ENCODE results near the gene ALDH1A1.

Gene ALDH1A1

GRCh38 chr9:72913382-72914009 lies 39.4 kb downstream of the ALDH1A1 start:
- DNase-seq, result no peak

- DNase-seq, result no peak
Observed at GRCh38 chr9:72912476-72913381, 40.1 kb downstream of the ALDH1A1 start.

GRCh38 chr9:72911816-72912215 lies 41.0 kb downstream of the ALDH1A1 start:
- DNase-seq, result no peak

DNA sequence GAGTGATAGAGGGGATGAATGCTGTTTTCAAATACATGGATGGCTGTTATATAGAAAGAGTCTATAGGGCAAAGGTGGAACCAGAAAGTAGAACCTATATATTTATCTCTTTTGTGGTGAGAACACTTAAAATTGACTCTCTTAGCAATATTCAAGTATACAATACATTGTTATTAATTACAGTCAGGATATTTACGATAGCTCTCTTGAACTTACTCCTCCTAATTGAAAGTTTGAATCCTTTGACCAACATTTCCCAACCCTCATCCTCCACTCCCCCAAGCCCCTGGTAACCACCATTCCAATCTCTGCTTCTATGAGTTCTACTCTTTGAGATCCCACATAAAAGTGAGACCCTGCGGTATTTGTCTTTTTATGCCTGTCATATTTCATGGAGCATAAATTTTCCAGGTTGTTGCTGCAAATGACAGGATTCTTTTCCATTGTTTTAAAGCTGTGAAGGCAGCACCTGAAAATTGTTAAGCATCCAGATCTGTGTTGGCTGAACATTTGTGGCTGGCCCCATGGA lies 41.5 kb downstream of the ALDH1A1 start:
- DNase-seq, result no peak

DNA sequence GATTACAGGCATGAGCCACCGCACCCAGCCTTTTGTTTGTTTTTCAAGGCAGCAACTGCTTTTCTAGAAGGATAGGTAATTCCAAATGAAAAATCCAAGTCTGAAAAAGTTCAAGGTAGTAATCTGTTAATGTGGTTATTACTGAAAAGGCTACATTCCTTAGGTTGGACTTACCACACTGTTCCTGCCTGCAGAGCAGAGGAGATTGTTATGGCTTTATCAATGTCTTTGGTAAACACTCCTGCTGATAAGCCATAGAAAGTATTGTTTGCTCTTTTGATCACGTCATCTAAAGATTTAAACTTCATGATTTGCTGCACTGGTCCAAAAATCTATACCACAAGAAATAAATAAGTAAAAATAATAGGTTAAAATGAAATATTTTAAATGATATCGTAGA lies 43.4 kb downstream of the ALDH1A1 start:
- no peak for DNase-seq

GRCh38 chr9:72907421-72907820 lies 45.4 kb downstream of the ALDH1A1 start:
- no peak for DNase-seq

GRCh38 chr9:72906810-72907209 lies 46.0 kb downstream of the ALDH1A1 start:
- no peak for DNase-seq

GRCh38 chr9:72905514-72906480 lies 47.1 kb downstream of the ALDH1A1 start:
- no peak for DNase-seq

- no peak for DNase-seq
Observed at GRCh38 chr9:72904267-72905093, 48.4 kb downstream of the ALDH1A1 start.

DNA sequence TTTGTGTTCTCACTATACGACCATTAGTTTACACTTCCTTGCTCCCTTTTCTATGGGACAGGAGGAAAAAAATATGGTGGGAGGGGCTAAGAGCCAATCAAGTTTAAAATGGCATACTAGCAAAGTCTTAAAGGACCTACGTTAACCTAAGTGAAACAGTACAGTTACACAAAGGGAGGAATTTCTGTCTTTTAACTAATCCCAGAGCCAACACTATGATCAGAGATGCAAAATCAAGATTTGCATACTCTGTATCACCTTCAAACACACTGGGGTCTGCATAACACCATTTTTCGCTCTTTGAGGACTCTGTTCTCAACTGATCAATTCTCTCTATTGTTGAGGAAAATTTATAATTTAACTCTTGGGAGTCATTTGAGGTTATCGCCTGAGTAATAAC lies 49.8 kb downstream of the ALDH1A1 start:
- no peak for DNase-seq

GRCh38 chr9:72902268-72902667 lies 50.6 kb downstream of the ALDH1A1 start:
- DNase-seq, result no peak

DNA sequence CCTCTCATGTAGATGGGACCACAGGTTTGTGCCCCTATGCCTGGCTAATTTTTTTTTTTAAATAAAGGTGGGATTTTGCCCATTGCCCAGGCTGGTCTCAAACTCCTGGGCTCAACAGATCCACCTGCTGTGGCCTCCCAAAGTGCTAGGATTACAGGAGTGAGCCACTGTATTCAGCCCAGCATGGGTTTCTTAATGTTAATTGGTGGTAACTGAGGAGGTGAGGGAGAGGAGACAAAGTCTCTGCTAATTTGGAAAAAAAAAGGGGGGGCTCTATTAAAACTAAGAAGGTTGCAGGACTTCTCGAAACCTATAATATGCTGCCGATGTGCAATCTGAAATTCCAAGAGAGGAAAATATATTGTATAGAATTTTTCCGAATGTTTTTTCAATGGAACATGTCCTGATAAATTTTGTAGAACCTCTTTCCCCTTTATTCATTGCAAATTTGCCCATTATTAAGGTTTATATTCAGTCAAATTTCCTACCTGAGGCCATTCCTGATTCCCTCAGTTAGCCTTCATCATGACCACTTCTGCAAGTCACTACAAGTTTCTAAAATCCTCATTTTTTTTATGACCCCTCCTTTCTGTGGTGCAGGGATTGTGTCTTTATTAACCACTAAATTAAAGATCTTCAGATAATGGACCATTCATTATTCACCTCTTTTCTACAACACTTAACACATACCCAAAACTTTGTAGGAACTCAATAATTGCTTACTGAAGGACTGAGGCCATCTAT lies 52.9 kb downstream of the ALDH1A1 start:
- DNase-seq, result no peak

GRCh38 chr9:72898784-72899733 lies 53.8 kb downstream of the ALDH1A1 start:
- no peak for DNase-seq

DNA sequence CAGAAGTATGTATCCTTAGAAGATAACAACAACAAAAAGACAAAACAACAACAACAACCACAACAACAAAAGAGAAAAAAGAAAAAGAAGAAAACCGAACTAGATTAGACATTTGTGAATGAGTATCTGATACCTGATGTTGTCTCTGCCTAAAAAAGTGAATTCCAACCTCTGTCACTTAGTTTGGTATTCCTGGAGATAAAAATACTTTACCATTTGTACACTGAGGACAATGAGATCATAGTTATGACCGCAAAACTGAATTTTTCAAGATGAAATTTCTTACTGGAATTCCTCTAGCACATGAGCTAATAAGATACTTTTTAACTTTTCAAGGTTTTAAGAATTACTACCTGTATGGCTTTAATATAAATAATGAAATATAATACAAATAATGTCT lies 54.5 kb downstream of the ALDH1A1 start:
- no peak for DNase-seq

- DNase-seq, result no peak
Observed at GRCh38 chr9:72897069-72897649, 55.7 kb downstream of the ALDH1A1 start.

- no peak for DNase-seq
Observed at GRCh38 chr9:72896439-72896838, 56.4 kb downstream of the ALDH1A1 start.

DNA sequence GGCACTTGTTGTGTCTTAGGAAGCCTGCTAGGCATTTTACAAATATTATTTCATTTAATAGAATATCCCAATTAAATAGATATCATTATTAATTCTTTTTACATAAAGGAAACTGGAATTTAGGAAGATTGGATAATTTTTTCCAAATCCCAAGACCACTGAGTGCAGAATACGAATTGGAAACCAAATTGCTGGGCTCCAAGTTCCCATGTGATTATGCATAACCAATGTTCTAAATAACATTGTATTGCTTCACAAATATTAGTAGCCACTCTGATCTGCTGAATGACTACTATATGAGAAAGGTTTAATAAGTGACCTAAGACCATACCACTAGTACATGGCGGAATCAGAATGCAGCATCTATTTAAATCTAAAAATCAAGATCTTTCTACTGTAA lies 57.7 kb downstream of the ALDH1A1 start:
- no peak for DNase-seq

DNA sequence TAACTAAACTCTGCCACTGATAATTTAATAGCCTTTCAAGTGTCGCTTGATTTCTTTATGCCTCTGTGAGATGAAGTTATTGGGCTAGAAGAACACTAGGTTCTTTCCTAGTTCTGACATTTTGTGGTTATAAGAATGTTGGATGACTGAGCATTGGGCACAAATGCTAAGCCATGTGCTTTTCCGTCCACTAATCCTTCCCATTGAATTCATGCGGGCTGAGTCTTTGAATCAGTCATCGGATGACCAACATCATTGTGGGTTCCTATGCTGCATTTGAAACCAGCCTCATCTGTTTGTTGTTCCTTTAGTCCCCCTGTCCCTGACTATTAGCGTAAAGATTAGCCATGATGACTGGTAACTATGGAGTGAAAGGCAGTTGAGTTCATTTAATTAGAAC lies 58.5 kb downstream of the ALDH1A1 start:
- DNase-seq, result no peak

- no peak for DNase-seq
Observed at GRCh38 chr9:72893437-72893836, 59.4 kb downstream of the ALDH1A1 start.

DNA sequence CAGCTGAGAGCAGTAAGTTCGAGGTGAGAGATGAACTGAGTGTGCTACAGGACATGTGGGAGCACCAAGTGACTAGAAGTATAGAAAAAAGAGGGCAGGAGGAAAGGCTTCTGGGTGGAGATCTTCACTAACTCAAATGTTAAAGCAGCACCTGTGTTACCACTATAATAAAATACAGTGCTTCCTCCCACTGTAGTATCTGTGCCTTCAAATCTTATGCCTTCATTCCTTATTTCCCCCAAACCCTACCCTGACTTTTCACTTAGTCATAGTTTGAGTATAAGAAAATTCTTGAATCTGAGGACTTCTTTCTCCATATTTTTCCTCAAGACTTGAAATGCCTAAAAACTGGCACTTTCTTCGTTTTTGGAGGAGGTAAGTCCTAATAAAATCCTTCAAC lies 61.8 kb downstream of the ALDH1A1 start:
- DNase-seq, result no peak

Data from activated T-cell treated with anti-CD3 and anti-CD28 coated beads for 4 hours (primary cell).